Muscle layer of duodenum (tissue), 2 donors: ENCODE results near the gene ZFAND3.

Experiments used
- H3K27ac ChIP-seq: one replicate; pipeline ENCODE4 v1.7.0; 2013; ENCODE audit warnings: mild to moderate bottlenecking, low read length
- H3K27me3 ChIP-seq: one replicate; pipeline ENCODE4 v1.7.0; 2013; ENCODE audit warnings: low read depth, mild to moderate bottlenecking, control low read depth, low read length
- H3K36me3 ChIP-seq, 2 donors: one replicate each; pipeline ENCODE4 v1.7.0; 2013; ENCODE audit warnings: low read length in 2 of 2, control low read depth in 1 of 2, mild to moderate bottlenecking in 1 of 2; ENCODE audit not compliant: insufficient read depth in 2 of 2, control insufficient read depth in 1 of 2
- H3K4me1 ChIP-seq, 2 donors: one replicate each; pipeline ENCODE4 v1.7.0; 2013; ENCODE audit warnings: low read length in 2 of 2, mild to moderate bottlenecking in 2 of 2, control low read depth in 1 of 2, moderate library complexity in 1 of 2; ENCODE audit not compliant: insufficient read depth in 2 of 2, control insufficient read depth in 1 of 2
- H3K4me3 ChIP-seq, 2 donors: one replicate each; pipeline ENCODE4 v1.7.0; 2013; ENCODE audit warnings: low read length in 2 of 2, low read depth in 1 of 2, mild to moderate bottlenecking in 1 of 2
- H3K9me3 ChIP-seq, 2 donors: one replicate each; pipeline ENCODE4 v1.7.0; 2013; ENCODE audit warnings: low read length in 2 of 2, control low read depth in 1 of 2, mild to moderate bottlenecking in 1 of 2; ENCODE audit not compliant: control insufficient read depth in 1 of 2
- donor health status: healthy.

ZFAND3 gene

GRCh38 chr6:37994223-37994622 is 174.7 kb downstream of the ZFAND3 start:
- Histone ChIP-seq H3K4me1 (peaks cover 5 to 40% of the 10 kb centered on the region in 2 donors), H3K9me3 (no peaks in the 10 kb centered on the region), H3K27ac (no peak overlapping the region), H3K27me3 (no peaks in the 10 kb centered on the region), H3K4me3 (no peak overlapping the region), H3K36me3 (no peaks in the 10 kb centered on the region)

GRCh38 chr6:37998366-37998765 is 178.8 kb downstream of the ZFAND3 start:
- H3K27me3 ChIP-seq = no peaks in the 10 kb centered on the region
- peaks cover 5 to 29% of the 10 kb centered on the region in 2 donors for H3K4me1 ChIP-seq
- no peaks in the 10 kb centered on the region for H3K36me3 ChIP-seq
- no peak overlapping the region for H3K27ac ChIP-seq
- no peak overlapping the region for H3K4me3 ChIP-seq
- H3K9me3 ChIP-seq = no peaks in the 10 kb centered on the region

GRCh38 chr6:38001386-38001785 is 181.9 kb downstream of the ZFAND3 start:
- Histone ChIP-seq H3K9me3 (no peaks in the 10 kb centered on the region), H3K4me1 (peaks cover 5 to 10% of the 10 kb centered on the region in 2 donors), H3K27me3 (no peaks in the 10 kb centered on the region), H3K27ac (no peak overlapping the region), H3K4me3 (no peak overlapping the region), H3K36me3 (no peaks in the 10 kb centered on the region)

GRCh38 chr6:38004908-38005307 is 185.4 kb downstream of the ZFAND3 start:
- H3K4me3 ChIP-seq = no peak overlapping the region
- no peak overlapping the region for H3K27ac ChIP-seq
- H3K9me3 ChIP-seq = no peaks in the 10 kb centered on the region
- peaks cover 5 to 29% of the 10 kb centered on the region in 2 donors for H3K4me1 ChIP-seq
- no peaks in the 10 kb centered on the region for H3K27me3 ChIP-seq
- no peaks in the 10 kb centered on the region for H3K36me3 ChIP-seq

- H3K36me3 ChIP-seq = no peaks in the 10 kb centered on the region
- H3K9me3 ChIP-seq = no peaks in the 10 kb centered on the region
- peaks cover 5 to 48% of the 10 kb centered on the region in 2 donors for H3K4me1 ChIP-seq
- no peaks in the 10 kb centered on the region for H3K27me3 ChIP-seq
- H3K27ac ChIP-seq = no peak overlapping the region
- H3K4me3 ChIP-seq = no peak overlapping the region
These were observed 192.4 kb downstream of the ZFAND3 start for GRCh38 chr6:38011937-38012336.

GRCh38 chr6:38012573-38012972 is 193.0 kb downstream of the ZFAND3 start:
- Histone ChIP-seq H3K36me3 (no peaks in the 10 kb centered on the region), H3K27ac (no peak overlapping the region), H3K4me1 (peaks cover 5 to 54% of the 10 kb centered on the region in 2 donors), H3K9me3 (no peaks in the 10 kb centered on the region), H3K4me3 (no peak overlapping the region), H3K27me3 (no peaks in the 10 kb centered on the region)

GRCh38 chr6:38015341-38015740 is 195.8 kb downstream of the ZFAND3 start:
- Histone ChIP-seq H3K27ac (no peak overlapping the region), H3K36me3 (no peaks in the 10 kb centered on the region), H3K9me3 (no peaks in the 10 kb centered on the region), H3K27me3 (no peaks in the 10 kb centered on the region), H3K4me3 (no peak overlapping the region), H3K4me1 (peaks cover 5 to 60% of the 10 kb centered on the region in 2 donors)

GRCh38 chr6:38016824-38017223 is 197.3 kb downstream of the ZFAND3 start:
- H3K9me3 ChIP-seq = no peaks in the 10 kb centered on the region
- H3K27ac ChIP-seq = no peak overlapping the region

GRCh38 chr6:38018755-38019165 is 199.2 kb downstream of the ZFAND3 start:
- H3K36me3 ChIP-seq = no peaks in the 10 kb centered on the region
- H3K9me3 ChIP-seq = no peaks in the 10 kb centered on the region
- no peaks in the 10 kb centered on the region for H3K27me3 ChIP-seq
- H3K4me1 ChIP-seq = peaks cover 5 to 82% of the 10 kb centered on the region in 2 donors
- no peak overlapping the region for H3K4me3 ChIP-seq
- H3K27ac ChIP-seq = no peak overlapping the region

More at GRCh38 chr6:38016824-38017223, 197.3 kb downstream of the ZFAND3 start:
- H3K27me3 ChIP-seq = no peaks in the 10 kb centered on the region
- H3K4me1 ChIP-seq = peaks cover 5 to 75% of the 10 kb centered on the region in 2 donors
- no peaks in the 10 kb centered on the region for H3K36me3 ChIP-seq
- H3K4me3 ChIP-seq = no peak overlapping the region

GRCh38 chr6:38020593-38020992 is 201.1 kb downstream of the ZFAND3 start:
- Histone ChIP-seq H3K9me3 (no peaks in the 10 kb centered on the region), H3K27ac (no peak overlapping the region), H3K4me3 (no peak overlapping the region), H3K36me3 (no peaks in the 10 kb centered on the region), H3K4me1 (peaks cover 5 to 71% of the 10 kb centered on the region in 2 donors), H3K27me3 (no peaks in the 10 kb centered on the region)

GRCh38 chr6:38021029-38021428 is 201.5 kb downstream of the ZFAND3 start:
- H3K4me3 ChIP-seq = no peak overlapping the region
- no peaks in the 10 kb centered on the region for H3K9me3 ChIP-seq
- H3K27me3 ChIP-seq = no peaks in the 10 kb centered on the region
- H3K36me3 ChIP-seq = no peaks in the 10 kb centered on the region
- peaks cover 5 to 67% of the 10 kb centered on the region in 2 donors for H3K4me1 ChIP-seq
- H3K27ac ChIP-seq = no peak overlapping the region

- no peak overlapping the region for H3K27ac ChIP-seq
- H3K4me1 ChIP-seq = peaks cover 0 to 62% of the 10 kb centered on the region in 2 donors
- H3K4me3 ChIP-seq = no peak overlapping the region
- no peaks in the 10 kb centered on the region for H3K27me3 ChIP-seq
- no peaks in the 10 kb centered on the region for H3K9me3 ChIP-seq
- H3K36me3 ChIP-seq = no peaks in the 10 kb centered on the region
These were observed 202.0 kb downstream of the ZFAND3 start for GRCh38 chr6:38021571-38021970.
